HG02840 (cell line): Measurements from ENCODE around the gene ISX.
"Not testable (repeated sequence)": the region's sequence is repeated elsewhere in the genome, so short reads cannot be mapped to it uniquely, and the experiment has no call there.

ENCODE experiments used
- ATAC-seq: cut with Tn5 transposase; IDR thresholded peaks from one replicate; pipeline ENCODE4 v1.9.1; 2021; ENCODE audit warnings: mild to moderate bottlenecking, moderate library complexity, moderate number of reproducible peaks; ENCODE audit not compliant: unreplicated experiment, low FRiP score

The ISX gene

GRCh38 chr22:35065796-35066218 is at the start of gene ISX:
Gene ISX (plus strand): TSS chr22:35066158. CDS start chr22:35067088, 930 bp downstream.
- ATAC-seq: no peak

DNA sequence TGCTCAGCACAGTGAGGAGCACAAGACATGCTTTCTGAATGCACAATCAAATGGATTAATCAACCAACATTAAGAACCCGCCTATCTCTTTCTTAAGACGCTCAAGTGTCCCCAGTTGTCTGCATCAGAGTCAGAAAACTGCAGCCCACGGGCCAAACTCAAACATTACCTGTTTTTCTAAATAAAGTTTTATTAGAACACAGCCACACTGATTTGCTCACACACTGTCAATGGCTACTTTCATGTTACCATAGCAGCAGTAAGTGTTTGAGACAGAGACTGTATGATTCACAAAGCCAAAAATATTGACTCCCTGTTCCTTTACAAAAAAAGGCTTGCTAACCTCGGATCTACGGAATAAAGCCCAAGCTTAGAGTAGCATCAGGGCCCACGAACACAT is 49.0 kb upstream of the ISX start:
- ATAC-seq: no peak

GRCh38 chr22:35018995-35019394 is 47.0 kb upstream of the ISX start:
- no peak for ATAC-seq

DNA sequence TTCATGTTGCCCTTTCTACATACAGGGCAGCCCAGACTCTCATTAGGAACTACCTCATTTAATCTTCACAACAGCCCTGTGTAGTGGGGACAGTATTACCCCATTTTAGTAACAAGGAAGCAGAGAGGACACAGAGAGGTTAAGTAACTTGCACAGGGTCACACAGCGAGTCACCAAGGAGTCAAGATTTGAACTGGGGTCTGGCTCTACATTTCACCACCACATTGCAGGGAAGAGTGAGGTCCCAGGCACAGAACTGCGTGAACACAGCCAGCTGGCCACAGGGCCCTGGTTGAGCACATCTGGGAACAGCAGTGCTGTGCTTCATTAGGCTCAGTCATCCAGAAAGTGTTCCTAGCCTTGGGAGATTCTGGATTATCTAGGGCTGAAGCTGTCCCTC is 45.4 kb upstream of the ISX start:
- ATAC-seq: no peak

- ATAC-seq: no peak
These were observed 44.8 kb upstream of the ISX start for GRCh38 chr22:35021161-35021560.

DNA sequence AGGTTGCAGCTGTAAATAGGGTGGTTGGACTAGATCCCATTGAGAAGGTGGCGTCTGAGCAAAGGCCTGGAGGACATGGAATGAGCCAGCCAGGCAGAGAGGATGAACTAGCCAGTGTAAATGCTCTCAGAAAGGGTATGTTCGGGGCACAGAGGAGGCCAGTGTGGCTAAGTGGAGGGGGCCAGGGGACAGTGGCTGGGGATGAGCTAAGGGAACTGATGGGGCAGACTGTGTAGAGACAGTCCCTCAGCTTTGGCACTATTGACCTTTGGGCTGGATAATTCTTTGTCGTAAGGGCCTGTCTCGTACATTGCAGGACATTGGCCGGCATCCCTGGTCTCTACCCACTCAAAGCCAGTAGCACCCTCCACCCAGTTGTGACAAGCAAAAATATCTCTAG is 43.7 kb upstream of the ISX start:
- ATAC-seq: no peak

GRCh38 chr22:35023692-35024363 is 42.1 kb upstream of the ISX start:
- ATAC-seq: no peak

GRCh38 chr22:35024364-35024692 is 41.6 kb upstream of the ISX start:
- ATAC-seq: no peak

DNA sequence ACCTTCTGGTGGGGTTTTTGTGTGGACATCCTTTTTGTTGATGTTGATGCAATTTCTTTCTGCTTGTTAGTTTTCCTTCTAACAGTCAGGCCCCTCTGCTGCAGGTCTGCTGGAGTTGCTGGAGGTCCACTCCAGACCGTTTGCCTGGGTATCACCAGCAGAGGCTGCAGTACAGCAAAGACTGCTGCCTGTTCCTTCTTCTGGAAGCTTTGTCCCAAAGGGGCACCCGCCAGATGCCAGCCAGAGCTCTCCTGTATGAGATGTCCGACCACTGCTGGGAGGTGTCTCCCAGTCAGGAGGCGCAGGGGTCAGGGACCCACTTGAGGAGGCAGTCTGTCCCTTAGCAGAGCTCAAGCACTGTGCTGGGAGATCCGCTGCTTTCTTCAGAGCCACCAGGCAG is 35.8 kb upstream of the ISX start:
- not testable (repeated sequence) for ATAC-seq

DNA sequence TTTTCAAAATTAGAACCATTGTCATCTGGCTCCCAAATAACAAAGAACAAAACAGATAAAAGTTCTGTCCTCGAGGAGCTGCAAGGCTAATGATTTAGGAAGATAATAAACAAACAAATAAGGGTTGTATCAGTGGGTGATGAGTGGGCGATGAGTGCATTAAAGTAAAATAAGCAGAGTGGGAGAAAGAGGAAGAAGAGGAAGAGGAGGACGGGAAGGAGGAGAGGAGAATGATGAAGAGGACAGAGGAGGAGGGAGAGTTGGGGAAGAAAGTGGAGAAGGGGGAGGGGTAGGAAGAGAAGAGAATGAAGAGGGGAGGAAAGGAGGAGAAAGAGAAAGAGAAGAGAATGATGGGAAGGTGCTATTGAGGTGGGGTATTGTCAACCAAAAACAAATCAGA is 33.4 kb upstream of the ISX start:
- no peak for ATAC-seq

GRCh38 chr22:35033635-35034296 is 32.2 kb upstream of the ISX start:
- no peak for ATAC-seq

DNA sequence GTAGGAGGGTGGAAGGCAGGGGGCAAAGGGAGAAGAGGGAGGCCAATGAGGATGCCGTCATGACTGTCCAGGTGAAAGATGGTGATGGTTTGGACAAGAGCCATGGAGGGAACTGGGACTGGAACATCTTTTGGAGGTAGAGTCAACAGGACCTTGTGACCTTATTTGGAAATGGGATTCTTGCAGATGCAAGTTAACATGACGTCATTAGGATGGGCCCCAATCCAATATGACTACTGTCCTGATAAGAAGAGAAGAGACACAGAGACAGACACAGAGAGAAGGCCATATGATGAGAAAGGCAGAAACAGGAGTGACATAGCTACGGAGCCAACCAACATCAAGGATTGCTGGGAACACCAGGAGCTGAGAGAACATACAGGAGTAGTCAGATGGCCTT is 31.0 kb upstream of the ISX start:
- ATAC-seq: no peak

DNA sequence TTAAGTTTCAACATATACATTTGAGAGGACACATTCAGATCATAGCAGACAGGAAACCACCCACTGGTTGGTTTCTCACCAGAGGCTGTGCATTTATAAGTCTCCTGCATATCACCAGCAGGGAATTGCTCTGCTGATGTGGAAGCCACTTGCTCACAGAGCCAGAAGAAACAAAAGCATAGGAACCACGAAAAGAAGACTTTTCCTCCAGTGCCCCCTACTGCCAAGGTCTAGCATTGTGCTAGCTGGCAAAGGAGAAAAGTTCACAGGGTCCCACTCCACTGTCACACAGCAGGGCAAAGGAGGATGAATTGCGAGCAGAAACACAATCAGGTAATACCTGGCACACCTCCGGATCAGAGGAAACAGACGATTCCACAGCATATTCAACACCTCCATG is 28.9 kb upstream of the ISX start:
- no peak for ATAC-seq

- no peak for ATAC-seq
These were observed 26.3 kb upstream of the ISX start for GRCh38 chr22:35039625-35040024.

GRCh38 chr22:35043252-35043933 is 22.6 kb upstream of the ISX start:
- no peak for ATAC-seq

GRCh38 chr22:35043934-35044319 is 22.0 kb upstream of the ISX start:
- no peak for ATAC-seq

DNA sequence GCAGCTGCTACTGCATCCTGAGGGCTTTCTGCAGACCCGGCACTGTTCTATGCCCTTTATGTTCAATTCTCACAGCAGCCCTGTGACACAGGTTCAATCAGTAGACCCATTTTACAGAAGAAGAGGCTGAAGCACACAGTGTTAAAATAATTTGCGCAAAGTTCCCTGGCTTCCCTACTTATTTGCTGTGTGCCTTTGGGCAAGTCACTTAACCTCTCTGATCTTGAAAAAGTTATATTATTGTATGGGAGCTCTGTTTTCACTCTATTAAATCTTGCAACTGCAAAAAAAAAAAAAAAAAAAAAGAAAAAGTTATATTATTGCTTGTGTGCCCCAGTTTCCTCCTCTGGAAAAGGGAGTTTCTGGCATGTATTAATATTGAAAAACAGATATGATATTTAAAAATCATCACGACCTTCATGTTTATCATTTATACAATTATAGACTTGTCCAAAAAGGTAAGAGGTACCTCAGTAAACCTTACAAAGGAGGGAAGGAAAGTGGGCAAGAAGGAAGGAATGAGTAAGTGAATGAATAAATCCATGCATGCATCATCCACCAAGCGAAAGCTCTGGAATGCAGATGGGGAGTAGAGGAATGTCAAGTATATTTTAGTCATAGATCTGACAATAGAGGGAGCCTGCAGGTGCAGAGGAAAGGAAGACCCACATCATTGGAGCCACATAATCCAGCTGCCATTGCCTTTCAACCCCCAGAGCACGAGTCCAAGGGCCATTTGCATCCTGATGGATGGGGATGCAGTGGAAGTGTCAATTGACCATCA is 21.2 kb upstream of the ISX start:
- ATAC-seq: no peak

GRCh38 chr22:35045451-35045850 is 20.5 kb upstream of the ISX start:
- ATAC-seq: no peak

GRCh38 chr22:35046744-35047462 is 19.1 kb upstream of the ISX start:
- no peak for ATAC-seq

DNA sequence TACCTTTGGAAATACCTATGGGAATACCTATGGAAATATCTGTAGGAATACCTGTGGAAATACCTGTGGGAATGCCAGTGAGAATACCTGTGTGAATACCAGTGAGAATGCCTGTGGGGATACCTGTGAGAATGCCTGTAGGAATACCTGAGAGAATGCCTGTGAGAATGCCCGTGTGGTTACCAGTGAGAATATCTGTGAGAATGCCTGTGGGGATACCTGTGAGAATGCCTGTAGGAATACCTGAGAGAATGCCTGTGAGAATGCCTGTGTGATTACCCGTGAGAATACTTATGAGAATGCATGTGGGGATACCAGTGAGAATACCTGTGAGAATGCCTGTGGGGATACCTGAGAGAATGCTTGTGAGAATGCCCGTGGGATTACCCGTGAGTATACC is 15.9 kb upstream of the ISX start:
- ATAC-seq: not testable (repeated sequence)
